Subcutaneous abdominal adipose tissue (tissue), 5 donors: ENCODE results near the gene REXO4.
"Not testable (repeated sequence)": the region's sequence is repeated elsewhere in the genome, so short reads cannot be mapped to it uniquely, and the experiment has no call there.

Experiments
- H3K27ac ChIP-seq: one replicate; pipeline ENCODE4 v1.7.0; 2013; ENCODE audit warnings: low read depth, mild to moderate bottlenecking, inconsistent platforms, low read length, moderate library complexity
- H3K27me3 ChIP-seq, 5 donors: one replicate each; pipeline ENCODE4 v1.7.0; 2013; ENCODE audit warnings: low read length in 5 of 5, inconsistent platforms in 1 of 5; ENCODE audit not compliant: control insufficient read depth in 5 of 5, insufficient read depth in 4 of 5
- H3K36me3 ChIP-seq, 5 donors: one replicate each; pipeline ENCODE4 v1.7.0; 2013; ENCODE audit warnings: low read length in 5 of 5; ENCODE audit not compliant: control insufficient read depth in 5 of 5, insufficient read depth in 5 of 5
- H3K4me1 ChIP-seq, 5 donors: one replicate each; pipeline ENCODE4 v1.7.0; 2013; ENCODE audit warnings: low read length in 5 of 5, mild to moderate bottlenecking in 3 of 5, moderate library complexity in 1 of 5; ENCODE audit not compliant: control insufficient read depth in 5 of 5, insufficient read depth in 5 of 5
- H3K4me3 ChIP-seq, 5 donors: one replicate each; pipeline ENCODE4 v1.7.0; 2013; ENCODE audit warnings: low read length in 5 of 5, low read depth in 1 of 5
- H3K9ac ChIP-seq, 5 donors: one replicate each; pipeline ENCODE4 v1.7.0; 2013; ENCODE audit warnings: low read length in 5 of 5, mild to moderate bottlenecking in 4 of 5, moderate library complexity in 3 of 5
- H3K9me3 ChIP-seq, 5 donors: one replicate each; pipeline ENCODE4 v1.7.0; 2013; ENCODE audit warnings: low read length in 5 of 5; ENCODE audit not compliant: control insufficient read depth in 5 of 5
- donor health status: healthy.
- donor health status: healthy.
- donor health status: healthy.
- donor health status: healthy.
- donor health status: healthy.

Gene REXO4

GRCh38 chr9:133452562-133452961, 34.8 kb upstream of the REXO4 start:
- Histone ChIP-seq H3K27ac (no peak overlapping the region), H3K36me3 (no peaks in the 10 kb centered on the region), H3K4me1 (no peaks in the 10 kb centered on the region), H3K4me3 (no peak overlapping the region), H3K27me3 (peaks cover 0 to 2% (median 0%) of the 10 kb centered on the region in 5 donors), H3K9ac (no peak overlapping the region), H3K9me3 (no peaks in the 10 kb centered on the region)

- not testable (repeated sequence) for H3K36me3 ChIP-seq, H3K9me3 ChIP-seq, H3K27me3 ChIP-seq
Observed at GRCh38 chr9:133451865-133452264, 34.1 kb upstream of the REXO4 start.

GRCh38 chr9:133449760-133450159, 31.9 kb upstream of the REXO4 start:
- Histone ChIP-seq H3K27me3 (no peaks in the 10 kb centered on the region), H3K9me3 (no peaks in the 10 kb centered on the region), H3K4me3 (no peak overlapping the region), H3K9ac (peak overlapping the region in 1 of 5 donors; percentile 23), H3K4me1 (no peaks in the 10 kb centered on the region), H3K36me3 (no peaks in the 10 kb centered on the region), H3K27ac (no peak overlapping the region)

More at GRCh38 chr9:133451865-133452264, 34.1 kb upstream of the REXO4 start:
- not testable (repeated sequence) for H3K4me1 ChIP-seq, H3K4me3 ChIP-seq, H3K27ac ChIP-seq, H3K9ac ChIP-seq

GRCh38 chr9:133448487-133448972, 30.7 kb upstream of the REXO4 start:
- no peak overlapping the region for H3K4me3 ChIP-seq
- no peak overlapping the region for H3K27ac ChIP-seq
- H3K4me1 ChIP-seq: no peaks in the 10 kb centered on the region

GRCh38 chr9:133445293-133445969, 27.6 kb upstream of the REXO4 start:
- Histone ChIP-seq H3K27me3 (no peaks in the 10 kb centered on the region), H3K27ac (no peak overlapping the region), H3K9ac (no peak overlapping the region), H3K36me3 (no peaks in the 10 kb centered on the region), H3K4me1 (no peaks in the 10 kb centered on the region), H3K4me3 (no peak overlapping the region), H3K9me3 (no peaks in the 10 kb centered on the region)

More at GRCh38 chr9:133448487-133448972, 30.7 kb upstream of the REXO4 start:
- Histone ChIP-seq H3K27me3 (no peaks in the 10 kb centered on the region), H3K36me3 (no peaks in the 10 kb centered on the region), H3K9ac (no peak overlapping the region), H3K9me3 (no peaks in the 10 kb centered on the region)

GRCh38 chr9:133443982-133444381, 26.2 kb upstream of the REXO4 start:
- Histone ChIP-seq H3K9me3 (no peaks in the 10 kb centered on the region), H3K36me3 (peaks cover 0 to 4% (median 0%) of the 10 kb centered on the region in 5 donors), H3K4me1 (no peaks in the 10 kb centered on the region), H3K4me3 (no peak overlapping the region), H3K27ac (no peak overlapping the region), H3K9ac (no peak overlapping the region), H3K27me3 (no peaks in the 10 kb centered on the region)

GRCh38 chr9:133443248-133443647, 25.4 kb upstream of the REXO4 start:
- H3K27ac ChIP-seq: no peak overlapping the region
- H3K27me3 ChIP-seq: no peaks in the 10 kb centered on the region
- H3K4me3 ChIP-seq: no peak overlapping the region
- no peak overlapping the region for H3K9ac ChIP-seq
- H3K9me3 ChIP-seq: no peaks in the 10 kb centered on the region
- H3K4me1 ChIP-seq: no peaks in the 10 kb centered on the region
- peaks cover 0 to 4% (median 0%) of the 10 kb centered on the region in 5 donors for H3K36me3 ChIP-seq

- Histone ChIP-seq H3K36me3 (peaks cover 0 to 4% (median 0%) of the 10 kb centered on the region in 5 donors), H3K27me3 (no peaks in the 10 kb centered on the region), H3K4me1 (no peaks in the 10 kb centered on the region), H3K4me3 (no peak overlapping the region), H3K9ac (no peak overlapping the region), H3K27ac (no peak overlapping the region), H3K9me3 (no peaks in the 10 kb centered on the region)
Observed at GRCh38 chr9:133441571-133441970, 23.8 kb upstream of the REXO4 start.

- Histone ChIP-seq H3K27me3 (no peaks in the 10 kb centered on the region), H3K27ac (no peak overlapping the region), H3K36me3 (peaks cover 0 to 4% (median 0%) of the 10 kb centered on the region in 5 donors), H3K4me1 (no peaks in the 10 kb centered on the region), H3K9me3 (no peaks in the 10 kb centered on the region), H3K4me3 (no peak overlapping the region), H3K9ac (no peak overlapping the region)
Observed at GRCh38 chr9:133440874-133441273, 23.1 kb upstream of the REXO4 start.

GRCh38 chr9:133439337-133439736, 21.5 kb upstream of the REXO4 start:
- Histone ChIP-seq H3K9ac (no peak overlapping the region), H3K27ac (no peak overlapping the region), H3K4me1 (no peaks in the 10 kb centered on the region), H3K36me3 (peaks cover 0 to 4% (median 0%) of the 10 kb centered on the region in 5 donors), H3K9me3 (no peaks in the 10 kb centered on the region), H3K4me3 (no peak overlapping the region), H3K27me3 (no peaks in the 10 kb centered on the region)
